Caco-2 (cell line): ENCODE data around the gene UGT1A3. TPM values are rescaled to one million over a fixed set of nuclear protein-coding genes. Genes with fewer than 3 reads are reported as not detected.

Experiments used
- BruUV-seq: library from RNA; stranded (reverse); fragments of 400-500 nt; replicated peaks from 2 replicates; lab custom pipeline; 2021; lab: Mats Ljungman, UMichigan
- CTCF ChIA-PET: fragments of 300-600 bp; sonication (Branson Sonifier 250); formaldehyde crosslinking; loops from one replicate; lab custom pipeline; 2022; ENCODE audit warnings: antibody characterized with exemption; lab: Charles Lee
- POLR2A ChIA-PET: fragments of 300-600 bp; sonication (Branson Sonifier 250); formaldehyde crosslinking; loops from one replicate; lab custom pipeline; 2022; ENCODE audit warnings: antibody characterized with exemption; lab: Charles Lee
- DNase-seq, 2 experiments: peaks; one replicate each; pipeline versions ENCODE4 v3.0.0 to v3.0.0-alpha.2; 2020 to 2022
- H3K27me3 ChIP-seq: replicated peaks from 2 replicates; pipeline ENCODE4 v1.6.0; 2011; ENCODE audit warnings: low read length; ENCODE audit not compliant: control insufficient read depth, insufficient read depth
- H3K36me3 ChIP-seq: 2 replicates; pipeline ENCODE4 v1.5.1; 2011; ENCODE audit warnings: low read length; ENCODE audit not compliant: control insufficient read depth, insufficient read depth
- H3K4me1 ChIP-seq: fragments of 250-450 bp; sonication (Bioruptor Pico); 2 replicates; pipeline ENCODE4 v1.5.1; 2020; ENCODE audit warnings: mild to moderate bottlenecking
- H3K4me3 ChIP-seq: 2 replicates; pipeline ENCODE4 v1.5.1; 2011; ENCODE audit warnings: low read depth, mild to moderate bottlenecking, control low read depth, low read length
- H3K9me3 ChIP-seq: fragments of 250-450 bp; sonication (Bioruptor Pico); 2 replicates; pipeline ENCODE4 v1.5.1; 2020; ENCODE audit warnings: mild to moderate bottlenecking, moderate library complexity
- H3K27ac Mint-ChIP-seq: one replicate; pipeline ENCODE4 v1.8.0; 2022; ENCODE audit warnings: mixed read lengths; ENCODE audit not compliant: unreplicated experiment
- H3K27me3 Mint-ChIP-seq: one replicate; pipeline ENCODE4 v1.8.0; 2022; ENCODE audit warnings: mixed read lengths; ENCODE audit not compliant: insufficient read depth, unreplicated experiment
- H3K36me3 Mint-ChIP-seq: one replicate; pipeline ENCODE4 v1.8.0; 2022; ENCODE audit warnings: mild to moderate bottlenecking, mixed read lengths; ENCODE audit not compliant: insufficient read depth, unreplicated experiment
- H3K4me1 Mint-ChIP-seq: one replicate; pipeline ENCODE4 v1.8.0; 2022; ENCODE audit warnings: low read depth, mixed read lengths; ENCODE audit not compliant: unreplicated experiment
- H3K4me3 Mint-ChIP-seq: one replicate; pipeline ENCODE4 v1.8.0; 2022; ENCODE audit warnings: mild to moderate bottlenecking, moderate library complexity, mixed read lengths; ENCODE audit not compliant: unreplicated experiment
- H3K9me3 Mint-ChIP-seq: one replicate; pipeline ENCODE4 v1.8.0; 2022; ENCODE audit warnings: mixed read lengths; ENCODE audit not compliant: unreplicated experiment
- intact Hi-C: fragments of 100-400 bp; cut with micrococcal nuclease; formaldehyde crosslinking; loops from one replicate; pipeline ENCODE4 v1.10.0; 2022; ENCODE audit not compliant: unreplicated experiment
- total RNA-seq: library from RNA; stranded (reverse); gene quantifications from 2 replicates; pipeline ENCODE4 v1.2.3, GENCODE V29; 2022
- TF ChIP-seq, protein P1 (sequence below), 2 experiments: fragments of 200-600 bp in 1 of 2; IDR thresholded peaks; 1 replicate in 1 of 2; 2 replicates in 1 of 2; pipeline versions ENCODE4 v1.5.1 to v1.8.0; 2011 to 2022; ENCODE audit warnings: antibody characterized with exemption in 1 of 2, control low read depth in 1 of 2, inconsistent platforms in 1 of 2, low read depth in 1 of 2, low read length in 1 of 2, mild to moderate bottlenecking in 1 of 2, moderate library complexity in 1 of 2; ENCODE audit not compliant: insufficient read depth in 1 of 2, severe bottlenecking in 1 of 2, unreplicated experiment in 1 of 2

The UGT1A3 gene
- total RNA-seq, 1 experiment from 2014 or later: 0.64 TPM

DNA sequence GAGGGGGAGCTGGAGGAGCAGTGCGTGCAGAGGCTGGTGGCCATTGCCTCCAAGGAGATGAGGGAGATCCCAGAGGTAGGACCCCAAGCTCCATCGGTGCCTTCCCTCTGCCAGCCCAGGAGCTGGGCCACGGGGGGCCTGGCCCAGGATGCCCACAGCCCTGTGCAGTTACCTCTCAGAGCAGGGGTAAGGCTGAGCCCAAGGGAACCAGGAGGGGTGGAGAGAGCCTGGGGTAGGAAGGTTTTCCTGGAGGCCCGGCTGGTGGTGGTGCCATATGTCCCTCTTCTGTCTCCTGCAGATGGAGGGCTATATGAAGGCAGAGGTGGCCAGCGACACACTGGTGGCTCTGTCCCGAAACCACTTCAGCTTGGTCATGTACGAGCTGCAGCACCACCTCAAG lies 60.7 kb downstream of the UGT1A3 start:
- Histone ChIP-seq H3K4me3 (no peak overlapping the region), H3K9me3 (no peaks in the 10 kb centered on the region), H3K36me3 (no peaks in the 10 kb centered on the region), H3K27me3 (no peaks in the 10 kb centered on the region), H3K4me1 (no peaks in the 10 kb centered on the region)
- Mint-ChIP-seq H3K36me3 (no peaks in the 10 kb centered on the region), H3K9me3 (no peaks in the 10 kb centered on the region), H3K27me3 (no peaks in the 10 kb centered on the region), H3K4me1 (no peaks in the 10 kb centered on the region), H3K4me3 (no peak overlapping the region), H3K27ac (no peak overlapping the region)
- ChIA-PET POLR2A (no interaction called here), CTCF (no interaction called here)
- no peak for DNase-seq
- BruUV-seq: no TSS peak
- intact Hi-C loops: no loop called here
- TF ChIP-seq, protein P1, sequence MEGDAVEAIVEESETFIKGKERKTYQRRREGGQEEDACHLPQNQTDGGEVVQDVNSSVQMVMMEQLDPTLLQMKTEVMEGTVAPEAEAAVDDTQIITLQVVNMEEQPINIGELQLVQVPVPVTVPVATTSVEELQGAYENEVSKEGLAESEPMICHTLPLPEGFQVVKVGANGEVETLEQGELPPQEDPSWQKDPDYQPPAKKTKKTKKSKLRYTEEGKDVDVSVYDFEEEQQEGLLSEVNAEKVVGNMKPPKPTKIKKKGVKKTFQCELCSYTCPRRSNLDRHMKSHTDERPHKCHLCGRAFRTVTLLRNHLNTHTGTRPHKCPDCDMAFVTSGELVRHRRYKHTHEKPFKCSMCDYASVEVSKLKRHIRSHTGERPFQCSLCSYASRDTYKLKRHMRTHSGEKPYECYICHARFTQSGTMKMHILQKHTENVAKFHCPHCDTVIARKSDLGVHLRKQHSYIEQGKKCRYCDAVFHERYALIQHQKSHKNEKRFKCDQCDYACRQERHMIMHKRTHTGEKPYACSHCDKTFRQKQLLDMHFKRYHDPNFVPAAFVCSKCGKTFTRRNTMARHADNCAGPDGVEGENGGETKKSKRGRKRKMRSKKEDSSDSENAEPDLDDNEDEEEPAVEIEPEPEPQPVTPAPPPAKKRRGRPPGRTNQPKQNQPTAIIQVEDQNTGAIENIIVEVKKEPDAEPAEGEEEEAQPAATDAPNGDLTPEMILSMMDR (IDR thresholded peaks at IDR 0.05; ENCODE audit: insufficient read depth in 1 of 2, low read depth in 1 of 2, low read length in 1 of 2, severe bottlenecking in 1 of 2, unreplicated experiment in 1 of 2): no peak

DNA sequence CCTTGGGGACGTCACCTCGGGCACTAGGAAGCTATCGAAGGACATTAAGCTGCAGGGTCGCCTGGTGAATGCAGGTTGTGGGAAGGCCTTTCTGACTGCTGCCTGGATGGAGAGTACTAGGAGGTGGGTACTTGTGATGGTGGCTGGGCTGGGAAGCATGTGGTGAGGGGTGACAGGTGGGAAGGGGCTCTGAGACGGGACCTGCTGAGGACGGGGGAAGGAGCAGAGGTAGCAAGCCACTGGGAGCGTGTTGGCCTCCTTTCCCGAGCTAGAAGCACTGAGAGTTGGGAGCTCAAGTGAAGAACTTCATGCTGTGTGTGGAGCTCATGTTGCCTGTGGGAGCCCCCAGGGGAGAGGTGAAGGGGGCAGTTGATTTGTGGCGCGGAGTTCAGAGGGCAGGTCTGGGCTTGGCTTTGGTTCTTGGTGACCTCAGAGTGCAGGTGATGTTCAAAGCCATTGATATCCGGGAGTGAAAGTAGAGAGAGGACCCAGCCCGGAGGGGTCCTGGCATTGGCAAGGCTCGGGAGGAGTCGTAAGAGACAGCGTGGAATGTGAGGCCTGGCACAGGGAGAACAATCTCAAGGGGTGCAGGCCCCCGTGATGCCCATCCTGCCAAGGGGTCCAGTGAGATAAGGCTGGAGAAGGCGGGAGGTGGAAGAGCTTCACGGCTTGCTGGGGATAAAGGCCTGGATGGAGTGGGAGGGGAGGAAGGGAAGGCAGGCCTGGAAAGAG lies 62.5 kb downstream of the UGT1A3 start:
- Mint-ChIP-seq H3K4me1 (no peaks in the 10 kb centered on the region), H3K4me3 (no peak overlapping the region), H3K27me3 (no peaks in the 10 kb centered on the region), H3K9me3 (no peaks in the 10 kb centered on the region), H3K27ac (no peak overlapping the region), H3K36me3 (no peaks in the 10 kb centered on the region)
- intact Hi-C loops: no loop called here
- BruUV-seq: no TSS peak
- TF ChIP-seq, protein P1 (IDR thresholded peaks at IDR 0.05; ENCODE audit: insufficient read depth in 1 of 2, low read depth in 1 of 2, low read length in 1 of 2, severe bottlenecking in 1 of 2, unreplicated experiment in 1 of 2): no peak
- no peak overlapping the region for H3K4me3 ChIP-seq
- CTCF ChIA-PET: no interaction called here
- H3K9me3 ChIP-seq: no peaks in the 10 kb centered on the region
- H3K4me1 ChIP-seq: no peaks in the 10 kb centered on the region
- no peaks in the 10 kb centered on the region for H3K36me3 ChIP-seq
- DNase-seq: no peak
- POLR2A ChIA-PET: no interaction called here
- no peaks in the 10 kb centered on the region for H3K27me3 ChIP-seq

DNA sequence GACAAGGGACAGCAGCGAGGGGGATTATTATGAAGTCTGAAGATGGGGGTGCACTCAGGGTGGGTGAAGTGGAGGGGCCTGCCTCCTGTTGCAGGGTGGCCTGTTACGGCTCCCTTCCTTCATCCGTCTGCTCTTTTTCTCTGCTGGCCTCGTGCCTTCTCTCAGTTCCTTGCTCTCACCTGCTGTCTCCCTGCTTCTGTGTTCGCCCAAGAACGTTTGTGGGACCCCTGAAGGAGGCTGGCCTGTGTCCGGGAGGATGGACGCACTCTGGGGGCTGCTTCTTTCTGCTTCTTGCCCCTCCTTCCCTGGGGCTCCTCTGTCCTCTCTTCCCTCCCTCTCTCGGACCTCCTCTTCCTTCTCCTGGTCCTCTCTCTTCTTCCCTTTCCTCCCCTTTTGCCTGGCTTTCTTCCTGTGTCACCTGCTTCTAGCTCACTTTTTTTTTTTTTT lies 63.1 kb downstream of the UGT1A3 start:
- no peak overlapping the region for H3K27ac Mint-ChIP-seq
- BruUV-seq: no TSS peak
- Histone ChIP-seq H3K4me3 (no peak overlapping the region), H3K9me3 (no peaks in the 10 kb centered on the region), H3K4me1 (no peaks in the 10 kb centered on the region), H3K27me3 (no peaks in the 10 kb centered on the region), H3K36me3 (no peaks in the 10 kb centered on the region)
- H3K27me3 Mint-ChIP-seq: no peaks in the 10 kb centered on the region
- intact Hi-C loops: no loop called here
- no peaks in the 10 kb centered on the region for H3K9me3 Mint-ChIP-seq
- DNase-seq: no peak
- H3K4me1 Mint-ChIP-seq: no peaks in the 10 kb centered on the region
- ChIA-PET POLR2A (no interaction called here), CTCF (interaction anchor here (0.7 kb wide), 1 partner anchor 137 kb away, joined by 3 read pairs; no protein-coding TSS in a partner anchor)
- TF ChIP-seq, protein P1 (IDR thresholded peaks at IDR 0.05; ENCODE audit: insufficient read depth in 1 of 2, low read depth in 1 of 2, low read length in 1 of 2, severe bottlenecking in 1 of 2, unreplicated experiment in 1 of 2): no peak
- no peaks in the 10 kb centered on the region for H3K36me3 Mint-ChIP-seq
- H3K4me3 Mint-ChIP-seq: no peak overlapping the region
